HG03432 (cell line): ENCODE data around the gene UPK3A.
"Not testable (repeated sequence)": the region's sequence is repeated elsewhere in the genome, so short reads cannot be mapped to it uniquely, and the experiment has no call there.

Experiments
- ATAC-seq: cut with Tn5 transposase; IDR thresholded peaks from one replicate; pipeline ENCODE4 v1.9.1; 2021; ENCODE audit warnings: mild to moderate bottlenecking, moderate library complexity; ENCODE audit not compliant: unreplicated experiment

UPK3A gene

DNA sequence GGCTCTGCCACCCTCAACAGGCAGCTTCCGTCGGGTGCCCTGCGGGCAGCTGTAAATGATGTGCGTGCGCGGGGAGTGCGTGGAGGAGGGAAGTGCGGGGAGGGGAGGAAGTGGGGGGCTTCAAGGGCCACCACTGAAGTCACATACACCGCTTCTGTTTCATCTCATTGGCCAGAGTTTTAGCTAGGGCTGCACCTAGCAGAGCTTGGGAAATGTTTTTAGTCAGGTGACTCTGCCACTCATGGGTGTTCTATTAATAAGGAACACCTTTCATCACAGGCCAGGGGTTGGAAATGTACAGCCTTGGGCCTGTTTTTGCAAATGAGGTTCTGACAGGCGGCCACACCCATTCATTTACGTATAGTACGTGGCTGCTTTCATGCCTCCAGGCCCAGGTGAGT lies 39.6 kb downstream of the UPK3A start:
- no peak for ATAC-seq

DNA sequence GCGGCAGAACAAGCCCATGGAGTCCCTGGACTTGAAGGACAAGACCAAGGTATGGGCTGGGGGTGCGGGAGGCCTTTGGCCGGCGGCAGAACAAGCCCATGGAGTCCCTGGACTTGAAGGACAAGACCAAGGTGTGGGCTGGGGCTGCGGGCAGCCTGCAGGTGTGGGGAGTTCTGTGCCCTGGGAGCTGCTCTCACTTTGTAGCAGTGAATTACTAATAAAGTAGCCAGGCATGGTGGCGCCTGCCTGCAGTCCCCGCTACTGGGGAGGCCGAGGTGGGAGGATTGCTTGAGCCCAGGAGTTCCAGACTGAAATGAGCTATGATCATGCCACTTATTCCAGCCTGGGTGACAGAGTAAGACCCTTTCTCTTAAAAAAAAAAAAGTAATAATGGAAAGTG lies 43.5 kb downstream of the UPK3A start:
- not testable (repeated sequence) for ATAC-seq

DNA sequence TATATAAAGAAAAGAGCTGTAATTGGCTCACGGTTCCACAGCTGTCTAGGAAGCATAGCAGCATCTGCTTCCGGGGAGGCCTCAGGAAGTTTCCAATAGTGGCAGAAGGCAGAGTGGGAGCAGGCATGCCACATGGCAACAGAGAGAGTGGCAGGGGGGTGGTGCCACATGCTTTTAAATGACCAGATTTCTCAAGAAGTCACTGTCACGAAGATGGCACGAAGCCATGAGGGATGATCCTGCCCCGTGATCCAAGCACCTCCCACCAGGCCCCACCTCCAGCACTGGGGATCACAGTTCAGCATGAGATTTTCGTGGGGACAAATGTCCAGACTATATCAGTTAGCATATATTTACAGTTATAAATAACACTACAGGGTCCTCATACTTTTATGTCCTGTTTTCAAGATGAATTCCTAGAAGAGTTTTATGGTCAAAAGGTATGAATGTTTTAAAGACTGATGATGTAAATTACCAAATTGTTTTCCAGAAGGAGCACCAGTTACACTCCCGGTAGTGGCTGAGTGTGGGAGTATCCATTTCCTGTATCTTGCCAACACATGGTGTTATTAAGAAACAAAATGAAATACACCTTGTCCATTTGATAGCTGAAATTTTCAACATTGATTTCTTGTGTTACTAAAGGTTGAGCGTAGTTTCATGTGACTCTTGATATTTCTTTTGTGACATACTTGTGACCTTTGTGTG lies 44.2 kb downstream of the UPK3A start:
- ATAC-seq, result no peak

DNA sequence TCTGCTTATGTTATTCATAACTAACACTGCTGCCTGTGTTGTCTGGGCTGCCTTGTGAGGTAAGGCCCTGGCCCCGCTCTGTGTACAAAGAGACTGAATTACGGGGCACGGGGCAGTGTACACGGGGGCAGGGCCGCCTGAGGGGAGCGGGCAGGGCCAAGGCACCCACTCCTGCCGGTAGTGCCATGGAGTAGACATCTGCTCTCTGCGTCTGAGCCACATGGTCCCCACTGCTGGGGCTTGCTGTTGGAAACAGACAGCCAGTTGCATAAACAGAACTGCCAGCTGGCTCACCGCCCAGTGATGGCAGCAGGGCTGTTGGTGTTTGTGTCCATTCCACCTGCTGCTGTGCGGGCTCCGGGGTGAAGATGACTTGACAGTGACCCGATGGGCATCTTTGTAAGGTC lies 44.8 kb downstream of the UPK3A start:
- ATAC-seq, result no peak

DNA sequence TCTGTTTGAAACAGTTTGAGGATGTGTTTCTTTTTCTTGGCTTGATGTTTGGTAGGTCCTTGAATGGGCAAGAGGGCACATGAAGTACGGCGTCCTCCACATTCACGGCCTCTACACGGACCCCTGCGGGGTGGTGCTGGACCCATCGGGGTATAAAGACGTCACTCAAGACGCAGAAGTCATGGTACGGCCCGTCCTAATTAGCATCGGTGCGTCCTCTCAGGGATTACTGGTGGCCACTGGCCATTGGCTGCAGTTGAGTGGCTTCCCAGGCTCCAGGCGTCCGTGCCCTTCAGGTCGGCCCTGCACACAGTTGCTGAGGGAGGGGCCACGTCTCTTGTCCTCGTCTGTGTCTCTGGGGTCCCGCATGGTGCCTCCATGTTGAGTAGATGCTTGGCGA lies 45.8 kb downstream of the UPK3A start:
- no peak for ATAC-seq

DNA sequence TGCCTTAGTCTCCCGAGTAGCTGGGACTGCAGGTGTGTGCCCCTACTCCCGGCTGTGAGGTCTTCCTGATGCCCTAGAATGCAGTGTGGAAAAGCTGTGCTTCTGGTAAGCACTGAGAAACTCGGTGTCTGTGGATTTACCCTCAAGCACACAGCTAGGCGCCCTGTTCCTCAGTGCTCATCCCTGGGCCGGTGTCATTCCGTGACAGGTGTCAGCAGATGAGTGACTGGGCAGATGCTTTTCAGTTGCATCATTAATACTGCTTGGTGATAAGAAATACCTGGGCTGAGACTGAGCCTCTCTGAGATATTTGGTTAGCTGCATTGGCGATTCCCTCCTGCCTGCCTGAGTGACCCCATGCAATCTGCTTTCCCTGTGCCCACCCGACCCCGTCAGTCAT lies 46.7 kb downstream of the UPK3A start:
- ATAC-seq, result no peak

DNA sequence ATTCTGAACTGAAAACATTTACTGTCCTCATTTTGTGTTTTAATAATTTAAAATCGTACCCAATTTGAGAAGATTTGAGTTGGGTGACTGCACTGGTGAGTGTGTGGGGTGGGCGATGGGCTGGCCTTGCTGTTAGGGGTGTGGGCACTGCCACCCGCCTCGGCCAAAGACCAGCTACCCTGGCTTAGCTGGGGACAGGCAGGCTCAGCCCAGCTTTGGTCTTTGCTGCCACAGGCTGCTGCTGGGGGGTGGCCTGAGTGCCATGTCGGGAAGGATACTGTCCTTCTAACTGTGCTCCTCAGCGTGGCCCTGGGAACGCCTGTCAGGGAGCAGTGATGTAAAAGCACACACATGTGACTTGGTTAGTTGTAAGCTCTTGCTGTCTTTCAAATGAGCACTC lies 47.3 kb downstream of the UPK3A start:
- ATAC-seq, result no peak

DNA sequence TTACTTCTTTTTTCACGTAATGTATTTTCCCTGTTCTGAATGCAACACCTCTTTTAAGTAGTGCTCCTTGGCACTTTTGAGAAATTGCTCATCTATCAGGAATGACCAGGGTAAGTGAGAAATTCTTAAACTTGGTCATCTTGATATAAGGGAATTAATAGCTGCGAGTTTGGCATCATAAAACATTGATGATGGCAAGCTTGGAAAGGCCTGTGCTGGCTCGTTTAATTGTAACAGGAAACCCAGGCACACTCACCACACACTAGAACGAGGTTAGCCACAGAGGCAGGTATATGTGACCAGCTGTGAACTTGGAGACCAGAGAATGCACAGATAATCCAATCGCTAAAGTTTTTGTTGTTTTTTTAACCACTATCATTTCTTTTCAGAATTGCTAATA lies 49.3 kb downstream of the UPK3A start:
- no peak for ATAC-seq

DNA sequence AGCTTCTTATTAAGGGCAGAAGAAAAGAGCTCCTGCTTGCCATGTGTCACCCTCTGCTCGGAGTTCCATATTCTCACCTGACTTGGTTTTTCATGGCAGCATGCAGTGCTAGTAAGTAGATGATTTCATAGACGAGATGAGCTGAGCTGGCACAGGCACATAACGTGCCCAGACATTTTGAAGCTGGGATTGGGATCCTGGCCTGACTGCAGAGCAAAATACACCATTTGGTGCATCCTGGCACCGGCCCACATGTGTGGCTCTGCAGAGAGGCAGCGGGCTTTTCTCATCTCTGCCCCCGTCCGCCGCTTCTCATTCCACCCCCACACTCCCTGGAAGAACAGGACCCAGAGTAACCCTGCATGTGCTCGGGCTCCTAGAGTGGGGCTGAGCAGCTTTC lies 49.8 kb downstream of the UPK3A start:
- ATAC-seq, result no peak

DNA sequence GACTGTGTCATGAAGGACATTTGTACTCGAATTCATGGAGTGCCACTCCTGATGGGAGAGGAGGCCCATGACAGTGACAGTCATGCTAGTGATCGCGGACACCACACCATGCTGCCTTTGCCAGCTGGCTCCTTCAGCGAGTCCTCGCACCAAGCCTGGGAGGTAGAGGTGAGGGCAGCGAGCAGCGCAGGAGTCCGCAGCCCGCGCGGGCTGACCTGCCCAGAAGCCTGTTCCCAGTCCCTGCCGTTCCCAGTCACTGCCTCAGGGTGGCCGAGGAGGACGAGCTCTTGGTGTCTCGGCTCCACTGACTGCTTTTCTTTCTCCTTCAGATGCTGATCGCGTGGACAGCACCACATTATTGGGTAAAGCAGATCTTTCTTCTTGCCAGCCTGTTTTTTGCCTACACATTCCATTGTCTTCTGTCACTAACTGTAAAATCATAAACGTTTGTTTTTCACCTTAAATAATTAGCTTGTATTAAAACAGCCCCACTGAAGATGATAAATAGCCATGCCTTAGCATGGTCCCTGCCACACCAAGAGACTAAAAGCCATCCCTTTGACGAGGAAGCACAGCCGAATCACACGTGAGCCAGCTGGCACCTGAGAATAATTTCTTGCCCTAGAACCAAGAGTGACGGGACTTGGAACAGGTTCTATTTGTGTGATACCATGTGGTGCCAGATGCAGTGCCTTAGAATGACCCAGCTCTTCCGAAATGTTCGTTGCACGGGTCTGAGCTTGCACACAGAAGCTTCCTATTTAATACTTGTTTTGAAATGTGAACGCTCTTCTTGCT lies 50.5 kb downstream of the UPK3A start:
- ATAC-seq, result no peak

DNA sequence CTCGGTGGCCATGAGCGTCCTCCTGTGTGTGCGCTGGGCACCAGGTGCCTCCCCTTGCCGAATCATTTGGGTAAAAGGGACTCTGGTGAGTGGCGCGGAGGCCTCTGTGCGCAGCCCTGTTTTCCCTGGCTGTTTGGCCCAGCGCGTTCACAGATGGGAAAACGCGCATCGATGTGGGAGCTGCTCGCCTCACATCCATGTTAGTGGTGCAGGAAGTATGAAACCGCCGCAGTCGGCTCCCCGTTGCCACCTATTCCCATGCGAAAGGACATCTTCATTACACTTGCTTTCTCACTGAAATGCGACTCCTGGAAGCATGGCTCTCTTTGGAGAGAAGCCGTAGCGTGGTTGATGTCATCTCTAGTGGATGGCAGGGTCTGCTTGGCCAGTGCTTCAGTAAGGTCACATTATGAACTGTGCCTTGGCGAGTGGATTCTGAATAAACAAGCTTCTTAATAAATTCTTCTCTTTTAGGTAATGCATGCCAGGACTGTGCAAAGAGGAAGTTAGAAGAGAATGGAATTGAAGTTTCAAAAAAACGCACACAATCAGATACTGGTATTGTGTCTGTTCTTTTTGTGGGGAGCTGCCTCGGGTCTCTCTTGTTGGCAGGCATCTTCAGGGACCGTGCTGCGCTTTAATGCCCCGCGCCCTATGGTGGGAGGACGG lies 51.2 kb downstream of the UPK3A start:
- ATAC-seq, result no peak

DNA sequence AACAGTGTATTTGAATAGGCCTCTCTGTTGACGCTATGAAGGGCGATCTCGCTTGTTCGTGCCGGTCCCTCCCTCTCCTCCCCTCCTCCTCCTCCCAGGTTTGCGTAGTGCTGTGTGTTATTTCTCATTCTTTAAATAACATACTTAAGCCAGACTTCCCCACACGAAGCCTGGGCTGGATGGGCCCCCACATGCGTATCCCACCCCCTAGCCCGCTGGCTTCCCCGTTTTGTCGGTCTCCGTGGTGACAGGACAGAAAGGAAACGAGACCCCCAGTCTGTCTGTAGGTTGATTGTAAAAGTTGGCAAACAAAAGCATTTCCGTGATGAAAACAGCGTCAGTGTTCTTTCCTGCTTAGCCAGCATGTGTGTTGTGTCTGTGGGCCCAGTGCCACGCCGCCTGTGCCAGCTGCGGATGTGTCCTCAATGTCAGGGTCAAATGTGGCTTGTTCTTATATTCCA lies 52.3 kb downstream of the UPK3A start:
- no peak for ATAC-seq

DNA sequence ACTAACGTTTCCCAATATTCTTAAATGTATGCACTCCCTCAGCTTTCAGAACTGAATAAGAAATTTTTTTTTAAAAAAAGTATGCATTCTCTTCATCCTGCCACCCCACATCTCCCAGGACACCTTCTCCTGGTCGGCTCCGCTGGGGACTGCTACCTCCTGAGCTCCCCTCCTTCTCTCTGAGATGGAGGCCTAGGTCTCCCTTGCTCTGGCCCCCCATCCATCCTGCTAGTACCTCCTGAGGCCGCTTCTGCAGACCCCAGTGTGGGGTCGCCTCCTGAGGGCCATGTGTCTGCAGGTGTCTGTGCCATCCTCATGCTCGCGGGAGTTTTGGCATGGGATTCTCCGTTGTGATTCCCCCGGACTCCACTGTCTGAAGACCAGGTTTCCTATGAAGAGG lies 52.8 kb downstream of the UPK3A start:
- no peak for ATAC-seq

DNA sequence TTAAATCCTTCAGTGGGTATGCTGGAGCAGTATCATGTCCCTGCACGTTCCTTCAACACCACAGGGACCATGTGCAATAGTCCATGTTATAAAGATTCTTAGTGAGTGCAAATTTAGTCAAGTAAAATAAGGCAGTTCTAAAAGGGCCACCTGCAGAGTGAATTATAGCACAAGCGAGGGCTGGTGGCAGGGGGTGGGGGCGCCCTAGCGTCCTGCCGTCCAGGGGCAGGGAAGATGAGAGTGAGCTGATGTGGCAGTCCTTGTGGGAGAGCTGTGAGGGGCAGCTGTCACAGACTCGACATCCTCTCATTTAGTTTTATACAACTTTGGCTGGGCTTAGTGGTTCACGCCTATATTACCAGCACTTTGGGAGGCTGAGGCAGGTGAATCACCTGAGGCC lies 54.0 kb downstream of the UPK3A start:
- ATAC-seq, result no peak

DNA sequence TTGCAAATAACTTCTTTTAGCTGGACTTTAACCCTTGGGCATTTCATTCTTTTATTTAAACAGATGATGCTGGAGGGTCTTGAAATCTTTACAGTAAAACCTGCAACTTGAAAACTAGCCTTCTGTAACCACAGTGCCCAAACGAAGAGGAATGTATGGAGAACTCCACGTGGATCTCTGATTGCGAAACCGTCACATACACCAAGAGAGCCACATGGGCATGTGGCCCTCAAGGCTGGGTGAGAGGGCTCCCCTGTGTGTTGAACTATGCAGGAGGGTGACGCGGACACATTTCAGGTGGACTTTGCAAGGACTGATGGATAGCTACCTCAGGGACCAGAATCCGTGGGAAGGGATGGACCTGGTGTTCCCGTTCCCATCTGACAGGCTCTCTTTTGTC lies 55.6 kb downstream of the UPK3A start:
- no peak for ATAC-seq

DNA sequence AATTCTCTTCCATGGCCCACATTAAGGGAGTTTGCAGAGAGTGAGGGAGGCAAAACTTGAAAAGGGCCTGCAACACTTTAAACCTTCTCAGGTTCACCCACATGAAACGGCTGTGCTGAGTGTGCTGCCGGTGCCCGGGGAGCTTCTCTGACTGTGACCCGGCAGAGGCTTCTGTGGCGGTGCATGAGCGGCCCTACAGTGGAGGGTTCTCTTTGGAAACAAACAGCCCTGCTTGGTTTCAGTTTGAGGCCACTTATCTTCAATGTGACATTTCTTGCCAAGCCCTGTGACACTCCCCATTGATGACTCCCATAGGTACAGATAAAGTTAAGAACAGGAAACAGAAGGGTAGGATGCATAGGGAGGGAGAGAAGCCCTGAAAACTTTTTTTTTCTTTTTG lies 56.7 kb downstream of the UPK3A start:
- no peak for ATAC-seq

DNA sequence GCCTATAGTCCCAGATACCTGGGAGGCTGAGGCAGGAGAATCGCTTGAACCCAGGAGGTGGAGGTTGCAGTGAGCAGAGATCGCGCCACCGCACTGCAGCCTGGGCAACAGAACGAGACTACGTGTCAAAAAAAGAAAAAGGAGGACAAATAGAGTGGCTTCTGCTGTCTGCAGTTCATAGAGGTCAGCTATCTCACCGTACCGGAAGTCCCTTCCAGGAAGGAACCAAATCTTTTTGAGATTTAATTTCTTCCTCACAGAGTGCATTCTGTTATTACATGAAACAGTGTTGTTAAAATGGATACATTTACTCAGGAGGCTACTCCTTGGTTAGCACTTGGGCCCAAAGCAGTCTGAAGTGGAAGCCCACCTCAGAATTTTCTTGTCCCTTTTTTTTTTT lies 58.4 kb downstream of the UPK3A start:
- no peak for ATAC-seq

DNA sequence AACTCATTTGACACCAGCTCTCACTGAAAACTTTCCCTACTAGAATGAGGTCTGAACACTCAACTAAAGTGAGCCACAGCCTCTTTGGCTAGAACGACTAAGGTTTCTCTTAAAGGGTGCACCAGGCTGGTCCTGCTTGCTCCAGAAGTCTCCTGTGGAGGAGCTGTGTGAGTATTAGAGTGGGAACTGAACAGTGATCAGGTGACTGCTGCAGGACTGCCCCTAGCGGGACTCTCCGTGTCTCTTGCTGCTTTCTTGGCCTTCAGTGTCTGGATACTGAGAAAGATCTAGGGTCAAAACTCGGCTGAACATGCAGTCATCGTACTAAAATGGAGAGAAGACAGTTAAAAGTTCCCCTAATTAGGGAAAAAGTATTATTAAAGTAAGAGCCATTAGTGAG lies 59.6 kb downstream of the UPK3A start:
- no peak for ATAC-seq
